Right ventricle myocardium inferior (tissue), 1 donor: ENCODE results near the gene C10orf90. TPM values are rescaled to one million over a fixed set of nuclear protein-coding genes. Genes with fewer than 3 reads are reported as not detected.

ENCODE experiments used
- ATAC-seq: fragments of 200-7000 bp; cut with Tn5 transposase; one replicate; pipeline ENCODE4 v1.9.1; 2020; ENCODE audit warnings: mild to moderate bottlenecking, moderate library complexity
- DNase-seq: peaks from one replicate; pipeline ENCODE4 v3.0.0; 2021; ENCODE audit errors: missing footprints
- intact Hi-C: fragments of 100-400 bp; cut with DNase I; formaldehyde crosslinking; loops from one replicate; pipeline ENCODE4 v1.11.0; 2022
- total RNA-seq: library from RNA; stranded (reverse); fragmentation: NEBNext Ultra II Directional; extraction: Animal tissue kit (Norgen Biotek cat#: 25700); gene quantifications from one replicate; pipeline ENCODE4 v1.2.1, GENCODE V29; 2021
- donor health status: DM: no; HTN: yes; CAD: no; lungs with severe emphysema.

The C10orf90 gene
- total RNA-seq, 1 donor from 2014 or later = not detected

- intact Hi-C loops = no loop called here
- ATAC-seq = no peak
These were observed 246.6 kb downstream of the C10orf90 start for GRCh38 chr10:126423732-126424491.

GRCh38 chr10:126422567-126422966 is 247.9 kb downstream of the C10orf90 start:
- intact Hi-C loops = no loop called here
- no peak for ATAC-seq
- no peak for DNase-seq

More at GRCh38 chr10:126423732-126424491, 246.6 kb downstream of the C10orf90 start:
- DNase-seq = no peak

DNA sequence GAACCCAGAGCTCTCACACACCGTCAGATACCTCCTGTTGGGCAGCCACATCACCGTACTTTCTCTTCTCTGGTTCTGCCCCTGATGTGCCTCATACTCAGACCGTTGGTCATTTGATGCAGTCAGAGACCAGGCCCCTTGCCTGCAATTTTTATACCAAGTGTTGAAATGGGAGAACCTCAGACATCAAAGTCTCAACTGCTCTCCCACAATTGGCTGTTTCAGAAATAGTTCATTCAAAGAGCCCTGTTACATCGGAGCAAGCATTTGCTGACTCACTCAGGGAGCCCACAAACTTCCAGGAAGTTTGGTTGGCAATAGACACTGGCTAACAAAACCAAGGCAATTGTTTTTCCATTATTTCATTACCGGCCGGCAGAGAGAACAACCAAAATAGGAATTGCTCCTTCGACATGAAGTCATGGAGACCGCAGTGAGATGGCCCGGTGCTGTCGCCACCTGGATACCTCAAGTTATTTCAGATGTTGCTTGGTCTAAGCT is 248.7 kb downstream of the C10orf90 start:
- intact Hi-C loops = no loop called here
- DNase-seq = no peak
- no peak for ATAC-seq

DNA sequence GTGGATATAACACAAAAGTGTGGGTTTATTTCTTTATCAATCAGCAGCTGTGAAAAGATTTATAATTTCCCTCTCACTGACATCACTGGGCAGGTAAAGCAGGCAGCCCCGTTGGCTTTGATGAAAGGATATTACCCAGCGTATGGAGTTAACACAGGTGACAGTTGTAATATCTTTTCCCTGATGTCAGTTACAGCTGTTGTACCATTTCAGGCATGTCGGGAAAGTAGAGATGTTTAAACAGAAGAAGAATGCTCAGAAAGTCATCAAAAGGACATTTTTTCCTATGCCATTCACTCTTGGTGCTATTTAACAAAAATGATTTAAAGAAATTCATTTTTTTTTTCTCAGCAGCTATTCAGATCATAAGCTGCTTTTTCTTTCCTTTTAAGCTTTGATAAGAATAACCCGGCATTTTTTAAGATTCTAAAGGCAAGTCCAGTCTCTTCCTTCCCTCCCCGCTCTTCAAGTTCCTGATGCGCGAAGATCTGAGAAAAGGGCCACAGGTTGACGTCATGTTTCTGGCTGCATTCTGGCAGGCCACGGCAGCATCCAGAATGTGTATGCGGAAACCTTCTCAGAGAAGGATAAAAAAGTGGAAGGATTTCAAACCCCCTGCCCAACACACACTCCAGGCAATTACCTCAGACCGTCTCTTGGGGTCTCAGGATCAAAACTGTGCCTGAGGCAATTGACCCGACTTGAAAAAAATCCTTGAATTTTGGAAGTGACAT is 249.8 kb downstream of the C10orf90 start:
- no peak for DNase-seq
- ATAC-seq = no peak
- intact Hi-C loops = no loop called here

GRCh38 chr10:126417220-126417825 is 253.2 kb downstream of the C10orf90 start:
- ATAC-seq (no peak), DNase-seq (no peak)
- intact Hi-C loops = no loop called here

GRCh38 chr10:126409821-126410220 is 260.7 kb downstream of the C10orf90 start:
- intact Hi-C loops = no loop called here
- DNase-seq = no peak
- ATAC-seq = no peak

GRCh38 chr10:126408953-126409641 is 261.4 kb downstream of the C10orf90 start:
- intact Hi-C loops = no loop called here
- DNase-seq (no peak), ATAC-seq (no peak)

GRCh38 chr10:126407831-126408230 is 262.7 kb downstream of the C10orf90 start:
- intact Hi-C loops = no loop called here
- no peak for ATAC-seq
- no peak for DNase-seq

DNA sequence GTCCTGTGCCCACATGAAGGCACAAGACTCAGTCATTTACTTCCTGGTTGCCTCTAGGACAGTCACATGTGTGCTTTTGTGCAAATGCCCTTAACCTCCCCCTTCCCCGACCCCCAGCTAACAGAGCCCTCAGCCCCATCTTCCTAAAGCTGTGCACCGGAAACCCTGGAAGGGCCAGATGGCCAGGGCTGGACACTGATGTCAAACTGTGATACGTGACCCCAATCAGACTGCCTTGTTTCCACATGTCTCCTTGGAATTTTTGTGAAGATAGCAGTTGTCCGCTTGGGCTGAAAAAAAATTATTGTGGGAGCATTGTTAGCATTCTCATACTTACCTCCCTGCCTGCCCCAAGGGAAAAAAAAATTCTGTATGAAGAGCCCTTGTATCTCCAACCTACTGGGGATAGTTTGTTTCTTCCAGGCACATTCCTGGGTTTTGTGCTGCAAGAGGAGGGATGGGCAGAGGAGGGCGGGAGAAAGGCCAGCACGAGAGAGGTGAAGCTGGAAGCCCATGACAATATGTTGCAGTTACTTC is 265.2 kb downstream of the C10orf90 start:
- no peak for ATAC-seq
- intact Hi-C loops = no loop called here
- no peak for DNase-seq

DNA sequence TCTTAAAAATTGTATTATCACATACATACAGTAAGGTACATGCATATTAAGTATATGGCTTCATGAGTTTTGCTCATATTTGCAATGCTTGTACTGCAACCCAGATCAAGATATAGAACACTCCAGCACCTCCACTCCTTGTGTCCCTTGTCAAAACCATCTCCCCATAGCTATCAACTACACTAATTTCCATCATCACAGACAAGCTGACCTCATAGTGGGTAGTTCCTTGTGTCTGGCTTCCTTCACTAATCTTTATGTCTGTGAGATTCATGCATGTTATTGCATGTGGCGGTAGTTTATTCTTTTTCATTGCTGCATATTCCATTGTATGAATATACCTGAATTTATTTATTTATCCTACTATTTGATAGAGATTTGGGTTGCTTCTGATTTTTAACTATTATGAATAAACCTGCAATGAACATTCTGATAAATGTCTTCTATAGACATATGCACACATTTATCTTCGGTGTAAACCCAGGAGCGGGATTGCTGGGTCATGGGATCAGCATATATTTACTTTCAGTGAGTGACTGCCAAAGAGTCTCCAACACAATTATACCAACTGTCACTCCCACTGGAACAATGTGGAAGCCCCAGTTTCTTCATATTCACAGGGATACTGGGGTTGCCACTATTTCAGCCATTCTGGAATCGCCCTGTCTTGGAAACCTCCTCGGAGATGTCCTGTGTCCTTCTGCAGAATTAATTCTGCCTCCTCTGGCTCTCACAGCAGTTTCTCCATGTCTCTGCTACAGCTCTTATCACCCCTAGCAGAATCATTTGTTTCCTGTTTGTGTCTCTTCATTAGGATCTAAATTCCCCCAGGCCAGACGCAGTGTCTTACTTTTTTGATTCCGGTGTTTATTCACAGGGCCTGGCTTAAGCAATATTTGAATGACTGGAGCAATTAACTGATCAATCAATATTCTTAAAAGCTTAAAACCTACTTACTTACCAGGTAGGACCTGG is 267.5 kb downstream of the C10orf90 start:
- ATAC-seq (no peak), DNase-seq (no peak)
- intact Hi-C loops = no loop called here

DNA sequence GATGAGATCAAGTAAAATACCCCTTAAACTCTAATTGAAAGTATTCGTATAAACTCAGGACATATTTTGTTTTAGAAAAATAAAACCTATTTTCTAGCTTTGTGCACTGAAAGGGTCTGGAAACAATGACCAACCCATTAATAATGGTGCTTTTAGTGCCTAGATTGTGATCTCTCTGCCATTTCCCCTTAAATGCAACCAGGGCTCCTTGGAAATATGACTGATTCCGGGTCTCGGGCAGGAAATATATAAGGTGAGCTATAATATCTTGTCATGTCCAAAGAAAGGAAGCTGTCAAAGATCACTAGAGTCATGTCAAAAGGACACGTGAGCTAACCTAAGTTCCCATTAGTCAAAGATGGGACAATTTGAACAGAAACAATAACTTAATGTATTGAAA is 269.9 kb downstream of the C10orf90 start:
- ATAC-seq (no peak), DNase-seq (no peak)
- intact Hi-C loops = no loop called here

DNA sequence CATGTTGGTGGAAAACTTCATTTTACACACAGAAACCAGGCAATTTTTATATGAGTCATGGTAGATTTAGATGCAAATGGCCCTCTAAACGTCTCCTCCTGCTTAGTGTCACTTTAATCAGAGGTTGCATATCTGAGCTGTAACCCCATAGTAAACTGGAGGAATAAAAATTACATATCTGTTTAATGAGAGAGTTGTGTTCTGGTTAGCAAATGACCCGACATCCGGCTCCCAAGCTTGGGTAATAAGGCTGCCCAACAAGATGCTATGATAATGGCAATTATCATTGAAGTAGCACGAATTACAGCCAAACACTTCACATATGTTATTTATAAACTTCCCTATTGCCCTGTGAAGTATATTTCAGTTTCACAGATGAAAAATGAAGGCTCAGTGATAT is 271.6 kb downstream of the C10orf90 start:
- ATAC-seq = no peak

GRCh38 chr10:126398383-126398743 is 272.1 kb downstream of the C10orf90 start:
- intact Hi-C loops = no loop called here
- ATAC-seq (no peak), DNase-seq (no peak)

More for the DNA sequence above, 271.6 kb downstream of the C10orf90 start:
- intact Hi-C loops = no loop called here
- no peak for DNase-seq

DNA sequence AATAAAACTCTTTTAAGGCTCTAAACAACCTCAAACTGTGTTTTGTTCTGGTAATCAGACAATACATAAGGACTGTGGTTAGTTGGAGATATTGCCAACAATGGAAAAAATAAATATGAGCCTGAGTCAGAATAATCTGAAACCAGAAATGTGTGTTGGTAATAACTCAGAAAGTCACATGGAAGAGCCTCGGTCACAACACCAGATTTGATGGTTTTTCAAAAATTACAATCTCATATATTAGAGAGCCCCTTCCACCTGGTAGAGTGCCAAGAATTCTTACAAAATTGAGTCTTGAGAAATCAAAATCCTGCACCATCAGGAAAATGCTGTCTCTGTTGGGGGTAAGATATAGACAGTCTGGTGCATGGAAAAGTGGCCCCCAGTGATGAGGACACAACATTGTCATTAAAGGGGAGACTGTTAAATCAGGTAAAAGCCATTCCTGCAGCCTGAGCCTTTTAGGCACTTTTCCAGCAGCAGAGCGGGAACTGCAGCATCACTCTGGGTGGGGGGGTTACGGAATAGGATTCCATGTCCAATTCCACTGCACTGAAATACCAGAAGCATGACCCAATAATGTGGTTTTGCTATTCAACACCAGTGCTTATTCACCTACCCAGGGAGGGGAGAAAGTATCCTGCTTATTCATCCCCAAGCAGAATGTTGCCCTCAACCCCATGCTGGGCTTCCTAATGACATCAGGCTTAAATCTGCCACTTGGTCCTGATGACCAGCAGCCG is 272.7 kb downstream of the C10orf90 start:
- DNase-seq = no peak
- intact Hi-C loops = no loop called here
- no peak for ATAC-seq

- intact Hi-C loops = no loop called here
- no peak for DNase-seq
These were observed 273.3 kb downstream of the C10orf90 start for GRCh38 chr10:126397156-126397555.

GRCh38 chr10:126394948-126395347 is 275.5 kb downstream of the C10orf90 start:
- intact Hi-C loops = no loop called here
- ATAC-seq = no peak
- DNase-seq = no peak

More at GRCh38 chr10:126397156-126397555, 273.3 kb downstream of the C10orf90 start:
- no peak for ATAC-seq

GRCh38 chr10:126393076-126393475 is 277.4 kb downstream of the C10orf90 start:
- DNase-seq = no peak
- no peak for ATAC-seq
- intact Hi-C loops = no loop called here
